Measurements from ENCODE around the gene MUC7. TPM values are rescaled to one million over a fixed set of nuclear protein-coding genes. Genes with fewer than 3 reads are reported as not detected.

MUC7 gene
- not detected for polyA plus RNA-seq
- long read RNA-seq, donor 1: 0 reads
- long read RNA-seq, donor 2: 0 reads
- long read RNA-seq, donor 3: 0 reads
- long read RNA-seq, donor 4: 0 reads
- long read RNA-seq, donor 5: 0 reads
- long read RNA-seq, donor 6: 0 reads
- long read RNA-seq, donor 7: 0 reads
- long read RNA-seq, donor 8: 0 reads
- long read RNA-seq, donor 9: 0 reads
- long read RNA-seq, donor 10: 0 reads

- Histone ChIP-seq H3K4me3 (ENCODE audit: low read depth in 1 of 3, low read length in 3 of 3) (no peak within 1 kb of the TSS), H3K4me1 (ENCODE audit: control insufficient read depth in 3 of 3, insufficient read depth in 2 of 3, low read depth in 1 of 3, low read length in 2 of 3) (no peaks in the 10 kb centered on the region), H3K27me3 (ENCODE audit: control insufficient read depth in 3 of 3, insufficient read depth in 3 of 3, low read length in 3 of 3) (no peaks in the 10 kb centered on the region), H3K36me3 (ENCODE audit: control insufficient read depth in 3 of 3, insufficient read depth in 2 of 3, low read depth in 1 of 3, low read length in 3 of 3) (no peaks in the 10 kb centered on the region), H3K27ac (ENCODE audit: low read depth in 1 of 3, low read length in 2 of 3) (no peak within 1 kb of the TSS), H3K9me3 (ENCODE audit: control insufficient read depth in 2 of 2, insufficient read depth in 1 of 2, low read depth in 1 of 2, low read length in 1 of 2) (no peaks in the 10 kb centered on the region)
- FAIRE-seq (no peak), DNase-seq (no peak)
- 71 to 76% (median 74%) methylated on average over 4 of the region's 4 CpGs for WGBS, 3 donors
Observed at GRCh38 chr4:70471897-70472296, at the start of gene MUC7. Gene MUC7 (plus strand): TSS chr4:70472197. CDS start chr4:70474022, 1,825 bp downstream.

- H3K4me1 ChIP-seq (ENCODE audit: control insufficient read depth in 3 of 3, insufficient read depth in 2 of 3, low read depth in 1 of 3, low read length in 2 of 3): no peaks in the 10 kb centered on the region
- no peak overlapping the region for H3K4me3 ChIP-seq (ENCODE audit: low read depth in 1 of 3, low read length in 3 of 3)
- 55 to 81% (median 65%) methylated on average over 1 of the region's 1 CpG for WGBS, 3 donors
- no peak overlapping the region for H3K27ac ChIP-seq (ENCODE audit: low read depth in 1 of 3, low read length in 2 of 3)
- DNase-seq: no peak
- FAIRE-seq: no peak
- H3K27me3 ChIP-seq (ENCODE audit: control insufficient read depth in 3 of 3, insufficient read depth in 3 of 3, low read length in 3 of 3): no peaks in the 10 kb centered on the region
- H3K36me3 ChIP-seq (ENCODE audit: control insufficient read depth in 3 of 3, insufficient read depth in 2 of 3, low read depth in 1 of 3, low read length in 3 of 3): no peaks in the 10 kb centered on the region
- peaks cover 0 to 4% of the 10 kb centered on the region in 2 donors for H3K9me3 ChIP-seq (ENCODE audit: control insufficient read depth in 2 of 2, insufficient read depth in 1 of 2, low read depth in 1 of 2, low read length in 1 of 2)
Observed at GRCh38 chr4:70425306-70425705, 46.7 kb upstream of the MUC7 start.

GRCh38 chr4:70426789-70427188 is 45.2 kb upstream of the MUC7 start:
- FAIRE-seq (no peak), DNase-seq (no peak)
- H3K27ac ChIP-seq (ENCODE audit: low read depth in 1 of 3, low read length in 2 of 3): no peak overlapping the region

GRCh38 chr4:70437197-70437596 is 34.8 kb upstream of the MUC7 start:
- Histone ChIP-seq H3K27me3 (ENCODE audit: control insufficient read depth in 3 of 3, insufficient read depth in 3 of 3, low read length in 3 of 3) (no peaks in the 10 kb centered on the region), H3K4me3 (ENCODE audit: low read depth in 1 of 3, low read length in 3 of 3) (no peak overlapping the region), H3K9me3 (ENCODE audit: control insufficient read depth in 2 of 2, insufficient read depth in 1 of 2, low read depth in 1 of 2, low read length in 1 of 2) (no peaks in the 10 kb centered on the region), H3K36me3 (ENCODE audit: control insufficient read depth in 3 of 3, insufficient read depth in 2 of 3, low read depth in 1 of 3, low read length in 3 of 3) (no peaks in the 10 kb centered on the region), H3K4me1 (ENCODE audit: control insufficient read depth in 3 of 3, insufficient read depth in 2 of 3, low read depth in 1 of 3, low read length in 2 of 3) (no peaks in the 10 kb centered on the region), H3K27ac (ENCODE audit: low read depth in 1 of 3, low read length in 2 of 3) (no peak overlapping the region)
- WGBS, 3 donors: 59 to 77% (median 70%) methylated on average over 7 of the region's 7 CpGs
- no peak for FAIRE-seq
- DNase-seq: no peak

More at GRCh38 chr4:70426789-70427188, 45.2 kb upstream of the MUC7 start:
- Histone ChIP-seq H3K9me3 (ENCODE audit: control insufficient read depth in 2 of 2, insufficient read depth in 1 of 2, low read depth in 1 of 2, low read length in 1 of 2) (peaks cover 0 to 4% of the 10 kb centered on the region in 2 donors), H3K27me3 (ENCODE audit: control insufficient read depth in 3 of 3, insufficient read depth in 3 of 3, low read length in 3 of 3) (no peaks in the 10 kb centered on the region), H3K4me3 (ENCODE audit: low read depth in 1 of 3, low read length in 3 of 3) (no peak overlapping the region), H3K4me1 (ENCODE audit: control insufficient read depth in 3 of 3, insufficient read depth in 2 of 3, low read depth in 1 of 3, low read length in 2 of 3) (no peaks in the 10 kb centered on the region), H3K36me3 (ENCODE audit: control insufficient read depth in 3 of 3, insufficient read depth in 2 of 3, low read depth in 1 of 3, low read length in 3 of 3) (no peaks in the 10 kb centered on the region)

GRCh38 chr4:70442474-70442873 is 29.5 kb upstream of the MUC7 start:
- Histone ChIP-seq H3K27ac (ENCODE audit: low read depth in 1 of 3, low read length in 2 of 3) (no peak overlapping the region), H3K4me3 (ENCODE audit: low read depth in 1 of 3, low read length in 3 of 3) (no peak overlapping the region), H3K4me1 (ENCODE audit: control insufficient read depth in 3 of 3, insufficient read depth in 2 of 3, low read depth in 1 of 3, low read length in 2 of 3) (no peaks in the 10 kb centered on the region), H3K27me3 (ENCODE audit: control insufficient read depth in 3 of 3, insufficient read depth in 3 of 3, low read length in 3 of 3) (no peaks in the 10 kb centered on the region), H3K9me3 (ENCODE audit: control insufficient read depth in 2 of 2, insufficient read depth in 1 of 2, low read depth in 1 of 2, low read length in 1 of 2) (no peaks in the 10 kb centered on the region), H3K36me3 (ENCODE audit: control insufficient read depth in 3 of 3, insufficient read depth in 2 of 3, low read depth in 1 of 3, low read length in 3 of 3) (no peaks in the 10 kb centered on the region)
- no peak for DNase-seq
- no peak for FAIRE-seq

GRCh38 chr4:70443329-70443728 is 28.7 kb upstream of the MUC7 start:
- no peaks in the 10 kb centered on the region for H3K27me3 ChIP-seq (ENCODE audit: control insufficient read depth in 3 of 3, insufficient read depth in 3 of 3, low read length in 3 of 3)
- no peak overlapping the region for H3K27ac ChIP-seq (ENCODE audit: low read depth in 1 of 3, low read length in 2 of 3)
- H3K4me3 ChIP-seq (ENCODE audit: low read depth in 1 of 3, low read length in 3 of 3): no peak overlapping the region
- no peaks in the 10 kb centered on the region for H3K4me1 ChIP-seq (ENCODE audit: control insufficient read depth in 3 of 3, insufficient read depth in 2 of 3, low read depth in 1 of 3, low read length in 2 of 3)
- whole genome bisulfite sequencing, 3 donors: 90 to 95% (median 91%) methylated on average over 5 of the region's 5 CpGs
- DNase-seq: no peak
- FAIRE-seq: no peak
- H3K9me3 ChIP-seq (ENCODE audit: control insufficient read depth in 2 of 2, insufficient read depth in 1 of 2, low read depth in 1 of 2, low read length in 1 of 2): no peaks in the 10 kb centered on the region
- H3K36me3 ChIP-seq (ENCODE audit: control insufficient read depth in 3 of 3, insufficient read depth in 2 of 3, low read depth in 1 of 3, low read length in 3 of 3): no peaks in the 10 kb centered on the region

- H3K4me1 ChIP-seq (ENCODE audit: control insufficient read depth in 3 of 3, insufficient read depth in 2 of 3, low read depth in 1 of 3, low read length in 2 of 3): no peaks in the 10 kb centered on the region
- no peak for FAIRE-seq
Observed at GRCh38 chr4:70449220-70449619, 22.8 kb upstream of the MUC7 start.

GRCh38 chr4:70452946-70453345 is 19.1 kb upstream of the MUC7 start:
- Histone ChIP-seq H3K27me3 (ENCODE audit: control insufficient read depth in 3 of 3, insufficient read depth in 3 of 3, low read length in 3 of 3) (no peaks in the 10 kb centered on the region), H3K4me1 (ENCODE audit: control insufficient read depth in 3 of 3, insufficient read depth in 2 of 3, low read depth in 1 of 3, low read length in 2 of 3) (no peaks in the 10 kb centered on the region), H3K9me3 (ENCODE audit: control insufficient read depth in 2 of 2, insufficient read depth in 1 of 2, low read depth in 1 of 2, low read length in 1 of 2) (no peaks in the 10 kb centered on the region), H3K27ac (ENCODE audit: low read depth in 1 of 3, low read length in 2 of 3) (no peak overlapping the region), H3K4me3 (ENCODE audit: low read depth in 1 of 3, low read length in 3 of 3) (no peak overlapping the region), H3K36me3 (ENCODE audit: control insufficient read depth in 3 of 3, insufficient read depth in 2 of 3, low read depth in 1 of 3, low read length in 3 of 3) (no peaks in the 10 kb centered on the region)
- DNase-seq: no peak
- 8 to 13% (median 9%) methylated on average over 1 of the region's 1 CpG for WGBS, 3 donors
- no peak for FAIRE-seq

More at GRCh38 chr4:70449220-70449619, 22.8 kb upstream of the MUC7 start:
- Histone ChIP-seq H3K4me3 (ENCODE audit: low read depth in 1 of 3, low read length in 3 of 3) (no peak overlapping the region), H3K36me3 (ENCODE audit: control insufficient read depth in 3 of 3, insufficient read depth in 2 of 3, low read depth in 1 of 3, low read length in 3 of 3) (no peaks in the 10 kb centered on the region), H3K27ac (ENCODE audit: low read depth in 1 of 3, low read length in 2 of 3) (no peak overlapping the region), H3K9me3 (ENCODE audit: control insufficient read depth in 2 of 2, insufficient read depth in 1 of 2, low read depth in 1 of 2, low read length in 1 of 2) (no peaks in the 10 kb centered on the region), H3K27me3 (ENCODE audit: control insufficient read depth in 3 of 3, insufficient read depth in 3 of 3, low read length in 3 of 3) (no peaks in the 10 kb centered on the region)
- WGBS, 3 donors: 78 to 87% (median 83%) methylated on average over 3 of the region's 3 CpGs
- no peak for DNase-seq

GRCh38 chr4:70463335-70463734 is 8.7 kb upstream of the MUC7 start:
- Histone ChIP-seq H3K4me3 (ENCODE audit: low read depth in 1 of 3, low read length in 3 of 3) (no peak overlapping the region), H3K36me3 (ENCODE audit: control insufficient read depth in 3 of 3, insufficient read depth in 2 of 3, low read depth in 1 of 3, low read length in 3 of 3) (no peaks in the 10 kb centered on the region), H3K4me1 (ENCODE audit: control insufficient read depth in 3 of 3, insufficient read depth in 2 of 3, low read depth in 1 of 3, low read length in 2 of 3) (no peaks in the 10 kb centered on the region), H3K9me3 (ENCODE audit: control insufficient read depth in 2 of 2, insufficient read depth in 1 of 2, low read depth in 1 of 2, low read length in 1 of 2) (no peaks in the 10 kb centered on the region), H3K27me3 (ENCODE audit: control insufficient read depth in 3 of 3, insufficient read depth in 3 of 3, low read length in 3 of 3) (no peaks in the 10 kb centered on the region), H3K27ac (ENCODE audit: low read depth in 1 of 3, low read length in 2 of 3) (no peak overlapping the region)
- DNase-seq: no peak
- WGBS, 3 donors: 47 to 72% (median 49%) methylated on average over 2 of the region's 2 CpGs
- FAIRE-seq: no peak

Data from small intestine (tissue), 16 donors.